Endothelial cell of umbilical vein (primary cell): ENCODE measurements around the gene KBTBD6. TPM values are rescaled to one million over a fixed set of nuclear protein-coding genes. Genes with fewer than 3 reads are reported as not detected.

Source experiments
- BruUV-seq: library from RNA; stranded (reverse); fragments of 400-500 nt; replicated peaks from 2 replicates; lab custom pipeline; 2021; lab: Mats Ljungman, UMichigan
- CTCF ChIA-PET: fragments of 300-600, 350-600 bp; sonication (Branson Sonifier 250); formaldehyde crosslinking; loops from one replicate; lab custom pipeline; 2021; ENCODE audit warnings: antibody characterized with exemption, inconsistent platforms; lab: Charles Lee
- POLR2A ChIA-PET: fragments of 300-600, 350-600 bp; sonication (Branson Sonifier 250); formaldehyde crosslinking; loops from one replicate; lab custom pipeline; 2021; ENCODE audit warnings: antibody characterized with exemption, inconsistent platforms; lab: Charles Lee
- DNase-seq: peaks from one replicate; pipeline ENCODE4 v3.0.0-alpha.2; 2011; ENCODE audit warnings: low read depth, low spot score
- FAIRE-seq: peaks from 2 replicates; lab custom pipeline; 2011; peaks lifted over from hg19 to GRCh38; lab: Jason Lieb, UNC
- H2AFZ ChIP-seq: 2 replicates; pipeline ENCODE4 v1.6.0; 2012; ENCODE audit warnings: low read depth, low read length, control low read depth, inconsistent platforms
- H3K27ac ChIP-seq: 2 replicates; pipeline ENCODE4 v1.5.1; 2011; ENCODE audit warnings: low read depth, mild to moderate bottlenecking, control low read depth, low read length, moderate library complexity; ENCODE audit not compliant: insufficient read depth
- H3K27me3 ChIP-seq, 2 experiments: 2 replicates each; pipeline versions ENCODE4 v1.6.0 to v1.6.1; 2011; ENCODE audit warnings: low read length in 2 of 2, mixed read lengths in 1 of 2; ENCODE audit not compliant: control insufficient read depth in 2 of 2, insufficient read depth in 2 of 2
- H3K36me3 ChIP-seq, 2 experiments: 2 replicates in 1 of 2; 3 replicates in 1 of 2; pipeline ENCODE4 v1.5.1; 2011; ENCODE audit warnings: low read length in 2 of 2, mild to moderate bottlenecking in 1 of 2, moderate library complexity in 1 of 2; ENCODE audit not compliant: control insufficient read depth in 2 of 2, insufficient read depth in 2 of 2; ENCODE audit errors: extremely low read depth in 1 of 2
- H3K4me1 ChIP-seq: 3 replicates; pipeline ENCODE4 v1.5.1; 2011; ENCODE audit warnings: mild to moderate bottlenecking, low read length; ENCODE audit not compliant: control insufficient read depth, insufficient read depth; ENCODE audit errors: extremely low read depth
- H3K4me2 ChIP-seq: 2 replicates; pipeline ENCODE4 v1.6.1; 2011; ENCODE audit warnings: low read length, control low read depth, mixed read lengths; ENCODE audit not compliant: insufficient read depth
- H3K4me3 ChIP-seq, 3 experiments: fragments of 200-600 bp in 1 of 3; sonication (generic), shearing (Covaris generic) in 1 of 3; replicated peaks in 1 of 3; 2 replicates each; pipeline ENCODE4 v1.5.1; 2011 to 2016; ENCODE audit warnings: control low read depth in 3 of 3, low read length in 3 of 3, mild to moderate bottlenecking in 2 of 3, inconsistent platforms in 1 of 3, low read depth in 1 of 3, moderate library complexity in 1 of 3; ENCODE audit not compliant: insufficient read depth in 1 of 3
- H3K79me2 ChIP-seq: 2 replicates; pipeline ENCODE4 v1.6.0; 2012; ENCODE audit warnings: low read length, inconsistent platforms; ENCODE audit not compliant: control insufficient read depth, insufficient read depth
- H3K9ac ChIP-seq: replicated peaks from 2 replicates; pipeline ENCODE3; 2011; ENCODE audit warnings: low read length, control low read depth; ENCODE audit not compliant: insufficient read depth; ENCODE audit errors: extremely low read depth
- H3K9me1 ChIP-seq: replicated peaks from 3 replicates; pipeline ENCODE4 v1.6.0; 2011; ENCODE audit warnings: mild to moderate bottlenecking, low read length; ENCODE audit not compliant: control insufficient read depth, insufficient read depth; ENCODE audit errors: extremely low read depth
- H3K9me3 ChIP-seq: replicated peaks from 2 replicates; pipeline ENCODE4 v1.5.1; 2012; ENCODE audit warnings: low read length, inconsistent platforms; ENCODE audit not compliant: control insufficient read depth, insufficient read depth
- H4K20me1 ChIP-seq: replicated peaks from 2 replicates; pipeline ENCODE3; 2011; ENCODE audit warnings: mild to moderate bottlenecking, low read length; ENCODE audit not compliant: control insufficient read depth, insufficient read depth; ENCODE audit errors: extremely low read depth
- CTCF ChIP-seq, 2 donors: IDR thresholded peaks; 1 replicate in 1 of 2; 2 replicates in 1 of 2; pipeline ENCODE4 v1.5.1; 2011; ENCODE audit warnings: low read length in 2 of 2, mild to moderate bottlenecking in 2 of 2, moderate library complexity in 2 of 2, control low read depth in 1 of 2, inconsistent platforms in 1 of 2, low read depth in 1 of 2; ENCODE audit not compliant: insufficient read depth in 1 of 2; ENCODE audit errors: extremely low read depth in 1 of 2
- EZH2 ChIP-seq: IDR thresholded peaks from 2 replicates; pipeline ENCODE4 v1.6.1; 2012; ENCODE audit warnings: borderline replicate concordance, low read depth, mild to moderate bottlenecking, moderate library complexity, low read length, inconsistent platforms; ENCODE audit not compliant: severe bottlenecking
- FOS ChIP-seq: IDR thresholded peaks from 2 replicates; pipeline ENCODE4 v1.6.1; 2011; ENCODE audit warnings: mild to moderate bottlenecking, low read length, moderate library complexity, borderline replicate concordance; ENCODE audit not compliant: insufficient read depth
- GATA2 ChIP-seq: IDR thresholded peaks from 2 replicates; pipeline ENCODE4 v1.7.0; 2011; ENCODE audit warnings: low read depth, mild to moderate bottlenecking, moderate library complexity, mixed read lengths, low read length; ENCODE audit not compliant: insufficient read length, insufficient read depth
- JUN ChIP-seq: IDR thresholded peaks from 2 replicates; pipeline ENCODE4 v1.6.1; 2011; ENCODE audit warnings: borderline replicate concordance, low read depth; ENCODE audit not compliant: insufficient read length, insufficient read depth
- MAX ChIP-seq: IDR thresholded peaks from 2 replicates; pipeline ENCODE4 v1.6.1; 2011; ENCODE audit not compliant: insufficient read depth, insufficient read length
- MYC ChIP-seq: IDR thresholded peaks from one replicate; pipeline ENCODE4 v1.6.1; 2011; ENCODE audit warnings: mild to moderate bottlenecking, low read depth, low read length
- POLR2A ChIP-seq: IDR thresholded peaks from 2 replicates; pipeline ENCODE4 v1.6.1; 2012; ENCODE audit warnings: low read depth, mild to moderate bottlenecking, control low read depth, low read length
- POLR2AphosphoS5 ChIP-seq: IDR thresholded peaks from 2 replicates; pipeline ENCODE4 v1.6.1; 2012; ENCODE audit warnings: low read depth, mild to moderate bottlenecking, control low read depth, low read length, moderate library complexity; ENCODE audit not compliant: insufficient read depth
- dilution Hi-C: fragments of 300-500 bp; cut with MboI; formaldehyde crosslinking; loops from one replicate; pipeline ENCODE4 v1.15.0; 2019; ENCODE audit warnings: low sequenced_read_pairs; ENCODE audit not compliant: extremely low pct_ligation_motif_present
- intact Hi-C: fragments of 100-400 bp; cut with micrococcal nuclease; formaldehyde crosslinking; loops from one replicate; pipeline ENCODE4 v1.10.0; 2022
- polyA plus RNA-seq, 4 experiments: library from polyadenylated mRNA; depleted of rRNA in 3 of 4; stranded (reverse) in 3 of 4; unstranded in 1 of 4; fragments of >200 nt; gene quantifications; 2 replicates each; pipeline versions ENCODE4 v1.2.1 to v1.2.3, GENCODE V29; 2011 to 2012; ENCODE audit warnings: missing spikeins in 1 of 4
- total RNA-seq: library from RNA; stranded (reverse); gene quantifications from 2 replicates; pipeline ENCODE4 v1.2.3, GENCODE V29; 2021

Gene KBTBD6
- total and polyA plus RNA-seq, 2 donors (not counting 3 experiments of a cell fraction or from before 2014, with no cell fraction given): 2.6 to 6.6 TPM

GRCh38 chr13:41159174-41159573 is 26.6 kb upstream of the KBTBD6 start:
- no TSS peak for BruUV-seq
- Histone ChIP-seq H3K36me3 (no peaks in the 10 kb centered on the region), H4K20me1 (no peaks in the 10 kb centered on the region), H3K9ac (no peak overlapping the region), H3K27me3 (no peaks in the 10 kb centered on the region), H3K9me1 (no peaks in the 10 kb centered on the region), H2AFZ (no peak overlapping the region), H3K4me3 (no peak overlapping the region), H3K27ac (no peak overlapping the region), H3K4me1 (no peaks in the 10 kb centered on the region), H3K79me2 (no peaks in the 10 kb centered on the region), H3K4me2 (no peak overlapping the region), H3K9me3 (no peaks in the 10 kb centered on the region)
- dilution Hi-C loops: no loop called here
- FAIRE-seq: no peak
- no peak for DNase-seq
- TF ChIP-seq EZH2 (no peak), JUN (no peak), GATA2 (no peak), MYC (no peak), CTCF (IDR thresholded peaks at IDR 0.05; ENCODE audit: extremely low read depth in 1 of 2, insufficient read depth in 1 of 2, low read depth in 1 of 2, low read length in 2 of 2) (no peak), MAX (no peak), POLR2A (no peak), POLR2AphosphoS5 (no peak), FOS (no peak)
- POLR2A ChIA-PET: no interaction called here
- intact Hi-C loops: no loop called here
- CTCF ChIA-PET: interaction anchor here (0.6 kb wide), 2 partner anchors 8 to 23 kb away, joined by 3 read pairs; no protein-coding TSS in a partner anchor
